NCI-H146 treated with DMSO at 0.1 percent for 48 hours (cell line): ENCODE data around the gene AATK.
"Not testable (repeated sequence)": the region's sequence is repeated elsewhere in the genome, so short reads cannot be mapped to it uniquely, and the experiment has no call there.

Source experiments
- DNase-seq: peaks from one replicate; lab custom pipeline; 2025; ENCODE audit not compliant: unreplicated experiment; lab: John Stamatoyannopoulos, UW

AATK gene

GRCh38 chr17:81093619-81094508 is 72.2 kb downstream of the AATK start:
- no peak for DNase-seq

GRCh38 chr17:81092518-81093095 is 73.4 kb downstream of the AATK start:
- no peak for DNase-seq

DNA sequence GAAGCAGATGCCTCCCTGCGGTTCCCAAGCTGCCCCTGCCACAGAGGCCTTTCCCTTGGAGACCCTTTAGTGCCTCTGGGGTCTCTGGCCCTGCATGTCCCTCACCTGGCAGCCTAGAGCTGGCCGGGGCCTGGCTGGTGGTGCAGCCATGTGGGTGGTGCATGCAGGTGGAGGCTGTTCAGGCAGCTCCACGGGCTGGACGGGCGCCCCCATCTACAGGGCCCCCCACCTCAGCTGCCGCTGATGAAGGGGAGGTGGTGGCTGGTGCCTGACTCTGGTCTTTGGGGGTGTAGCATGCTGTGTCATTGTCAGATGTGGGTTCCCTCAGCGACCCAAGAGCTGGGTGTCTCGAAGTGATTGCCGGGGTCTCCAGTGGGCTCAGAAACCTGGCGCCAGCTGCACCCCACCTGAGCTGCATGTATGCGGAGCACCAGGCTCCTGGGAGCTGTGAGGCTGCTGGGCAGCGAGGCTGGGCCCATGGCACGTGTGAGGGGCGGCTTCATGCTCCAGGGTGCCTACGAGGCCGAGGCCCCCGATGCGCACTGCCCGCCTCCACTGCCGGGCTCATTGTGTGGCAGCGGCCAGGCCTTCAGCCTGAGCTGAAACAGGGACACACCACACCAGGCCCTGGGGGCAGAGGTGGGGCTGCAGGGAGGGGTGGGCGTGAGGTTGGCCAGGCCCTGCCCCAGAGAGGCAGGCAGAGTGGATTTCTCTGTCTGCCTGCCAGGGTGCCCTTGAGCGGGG is 74.1 kb downstream of the AATK start:
- no peak for DNase-seq

GRCh38 chr17:81091154-81091553 is 74.9 kb downstream of the AATK start:
- no peak for DNase-seq

DNA sequence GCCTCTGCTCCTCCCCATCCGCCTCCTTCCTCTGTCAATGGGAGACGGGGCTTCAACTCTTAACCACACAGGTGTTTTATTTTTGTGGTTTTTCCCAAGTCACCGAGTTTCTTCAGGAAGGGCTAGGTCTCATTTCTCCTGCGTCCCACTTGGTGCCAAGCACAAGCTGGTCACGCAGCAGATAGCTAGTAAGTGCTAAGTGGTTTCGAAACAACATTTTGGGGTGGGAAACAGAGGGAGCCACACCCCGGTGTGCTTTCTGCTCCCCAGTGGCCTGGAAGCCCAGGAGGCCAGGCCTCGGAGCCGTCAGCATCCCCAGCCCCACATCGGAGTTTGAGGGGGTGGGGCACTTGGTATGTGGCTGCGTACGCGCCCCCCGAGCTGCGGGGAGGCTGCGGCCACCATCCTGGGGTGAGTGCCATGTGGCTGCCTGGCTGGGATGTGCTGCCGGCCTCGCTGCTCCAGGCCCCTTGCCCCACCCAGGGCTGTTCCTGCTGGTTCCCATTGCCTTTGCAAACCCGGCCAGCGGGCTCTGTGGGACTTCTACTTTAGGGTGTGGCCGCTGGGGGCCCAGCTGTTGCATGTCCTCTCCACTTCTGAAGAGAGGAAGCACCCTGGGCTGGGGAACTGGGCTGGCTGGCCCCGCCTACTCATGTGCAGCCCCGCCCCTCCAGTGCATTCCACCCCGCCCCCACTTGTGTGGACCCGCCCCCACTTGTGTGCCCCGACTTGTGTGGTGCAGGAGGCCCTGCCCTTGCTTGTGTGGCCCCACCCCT is 75.5 kb downstream of the AATK start:
- no peak for DNase-seq

DNA sequence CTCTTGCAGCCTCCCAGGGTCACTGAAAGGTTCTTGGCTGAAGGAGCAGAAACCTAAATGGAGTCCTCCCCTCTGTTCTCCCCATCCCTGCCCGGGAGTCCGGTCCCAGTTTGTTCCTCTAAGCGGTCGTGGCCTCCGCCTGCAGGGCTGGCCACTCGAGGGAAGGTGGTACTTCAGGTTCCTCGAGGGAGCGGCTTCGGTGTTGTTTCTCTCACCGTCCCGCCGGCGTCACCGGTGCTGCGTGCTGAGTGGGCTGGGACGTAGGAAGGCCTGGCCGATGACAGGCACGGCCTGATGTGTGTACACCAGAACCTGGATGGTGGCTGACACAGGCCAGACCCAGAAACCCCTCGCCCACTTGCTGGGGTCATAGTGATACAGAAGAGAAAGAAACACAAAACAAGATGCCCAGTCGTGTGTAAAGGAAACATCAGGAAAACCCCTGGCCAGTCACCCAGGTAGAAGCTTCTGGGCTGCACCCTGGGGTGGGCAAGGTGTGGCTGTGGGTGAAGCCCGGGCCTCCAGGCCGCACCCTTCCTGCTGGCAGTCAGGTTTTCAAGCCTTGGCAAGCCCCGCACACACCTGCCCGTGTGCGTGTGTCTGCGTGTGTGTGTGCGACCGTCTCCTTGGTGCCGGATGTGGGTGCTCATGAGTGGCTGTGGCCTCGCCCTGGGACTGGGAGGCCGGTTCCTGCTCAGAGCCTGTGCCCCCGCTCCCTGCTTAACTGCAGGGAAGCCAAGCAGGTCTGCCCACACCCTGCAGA is 79.1 kb downstream of the AATK start:
- DNase-seq = no peak

DNA sequence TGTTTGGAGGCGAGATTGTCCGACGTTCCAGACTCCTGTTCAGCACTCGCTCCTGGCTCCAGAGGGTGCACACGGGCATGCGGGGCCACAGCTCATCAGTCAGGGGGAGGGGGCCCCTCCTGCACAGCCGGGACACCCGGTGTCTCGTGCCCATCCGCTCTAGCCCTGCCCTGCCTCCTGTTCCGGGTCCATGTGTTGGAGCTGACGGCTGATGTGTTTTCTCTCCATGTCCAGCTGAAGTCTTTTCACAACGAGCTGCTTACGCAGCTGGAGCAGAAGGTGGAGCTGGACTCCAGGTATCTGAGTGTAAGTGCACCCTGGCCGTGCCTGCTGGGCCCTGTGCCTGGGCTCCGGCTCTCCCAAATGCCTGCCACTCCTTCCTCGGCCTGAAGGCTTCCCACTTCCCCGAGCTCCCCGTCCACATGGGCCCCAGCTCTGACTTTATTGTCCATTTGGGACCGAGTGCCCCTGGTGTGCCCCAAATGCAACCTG is 80.6 kb downstream of the AATK start:
- no peak for DNase-seq

- no peak for DNase-seq
Observed at GRCh38 chr17:81084680-81085419, 81.2 kb downstream of the AATK start.

- DNase-seq = no peak
Observed at GRCh38 chr17:81083125-81083765, 82.8 kb downstream of the AATK start.

DNA sequence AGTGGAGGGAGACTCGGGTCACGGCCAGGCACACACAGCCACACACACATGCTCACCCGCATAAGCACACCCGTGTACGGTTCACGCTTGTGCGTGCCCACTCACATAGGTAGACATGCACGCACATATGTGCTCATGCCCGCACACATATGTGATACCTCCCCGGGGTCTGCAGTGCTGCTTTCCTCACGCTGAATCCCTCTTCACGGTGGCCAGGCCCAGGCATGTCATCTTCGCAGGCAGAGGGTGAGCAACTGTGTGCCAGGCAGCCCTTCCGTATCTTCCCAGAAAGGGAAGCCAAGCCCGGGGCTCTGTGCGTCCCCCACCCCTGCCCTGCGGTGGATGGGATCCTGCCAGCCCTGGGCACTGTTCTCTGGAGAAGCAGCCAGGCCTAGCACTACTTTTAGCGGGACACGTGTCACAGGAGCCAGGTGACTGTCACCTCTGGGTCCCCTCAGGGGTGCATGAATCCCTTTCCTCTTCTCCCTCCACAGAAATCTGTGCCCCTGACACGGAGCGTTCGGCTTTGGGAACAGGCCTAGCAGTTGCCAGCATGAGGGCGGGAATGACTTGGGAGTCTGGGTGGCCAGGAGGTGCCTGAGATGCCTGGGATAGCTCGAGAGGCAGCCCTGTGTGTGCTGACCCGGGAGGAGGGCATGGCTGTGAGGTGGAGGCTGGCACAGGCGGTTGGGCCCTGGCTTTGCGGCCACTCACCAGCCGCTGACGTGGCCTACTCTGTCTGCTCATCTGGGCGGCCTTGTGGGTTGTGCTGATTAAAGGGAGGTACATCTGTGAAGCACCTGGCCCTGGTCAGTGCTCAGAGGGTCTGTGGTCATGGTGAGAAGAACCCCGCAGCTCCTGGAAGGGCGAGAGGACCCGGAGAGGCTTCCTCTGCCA is 83.6 kb downstream of the AATK start:
- DNase-seq = no peak

- no peak for DNase-seq
Observed at GRCh38 chr17:81081222-81082176, 84.5 kb downstream of the AATK start.

DNA sequence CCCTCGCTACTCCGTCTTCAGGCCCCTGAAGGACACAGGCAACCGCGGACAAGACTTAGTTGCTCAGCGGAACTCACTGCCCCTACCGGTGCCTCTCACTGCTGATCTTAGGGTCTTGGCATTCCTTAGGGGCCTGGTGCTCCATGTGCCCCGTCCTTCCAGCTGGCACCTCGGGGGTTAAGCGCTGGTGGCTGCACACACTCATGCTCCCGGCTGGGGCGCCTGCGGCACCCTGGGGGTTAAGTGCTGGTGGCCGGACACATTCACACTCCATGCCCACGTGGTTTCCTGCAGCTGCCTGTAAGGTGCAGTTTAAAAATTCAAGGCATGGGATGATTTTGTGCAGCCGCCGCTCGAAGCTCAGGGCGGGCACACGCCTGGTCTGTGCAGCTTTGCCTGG is 86.0 kb downstream of the AATK start:
- DNase-seq = no peak

DNA sequence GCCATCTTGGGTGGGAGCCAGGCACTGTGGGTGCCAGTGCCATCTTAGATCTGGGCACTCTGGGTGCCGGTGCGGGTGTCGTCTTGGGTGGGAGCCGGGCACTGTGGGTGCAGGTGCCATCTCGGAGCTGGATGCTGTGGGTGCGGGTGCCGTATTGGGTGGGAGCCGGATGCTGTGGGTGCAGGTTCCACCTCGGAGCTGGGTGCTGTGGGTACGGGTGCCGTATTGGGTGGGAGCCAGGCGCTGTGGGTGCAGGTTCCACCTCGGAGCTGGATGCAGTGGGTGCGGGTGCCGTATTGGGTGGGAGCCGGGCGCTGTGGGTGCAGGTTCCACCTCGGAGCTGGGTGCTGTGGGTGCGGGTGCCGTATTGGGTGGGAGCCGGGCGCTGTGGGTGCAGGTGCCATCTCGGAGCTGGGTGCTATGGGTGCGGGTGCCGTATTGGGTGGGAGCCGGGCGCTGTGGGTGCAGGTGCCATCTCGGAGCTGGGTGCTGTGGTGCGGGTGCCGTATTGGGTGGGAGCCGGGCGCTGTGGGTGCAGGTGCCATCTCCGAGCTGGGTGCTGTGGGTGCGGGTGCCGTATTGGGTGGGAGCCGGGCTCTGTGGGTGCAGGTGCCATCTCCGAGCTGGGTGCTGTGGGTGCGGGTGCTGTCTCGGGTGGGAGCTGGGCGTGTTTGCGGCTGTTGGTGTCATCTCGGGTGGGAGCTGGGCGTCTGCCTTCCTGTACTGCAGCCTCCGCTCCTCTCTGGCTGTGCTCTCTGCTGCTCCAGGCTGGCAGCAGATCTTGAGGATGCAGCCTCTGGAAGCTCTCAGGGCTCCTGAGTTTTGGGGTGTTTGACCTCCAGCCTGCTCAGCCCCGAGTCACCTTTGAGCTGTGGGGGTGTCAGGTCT is 87.8 kb downstream of the AATK start:
- not testable (repeated sequence) for DNase-seq

- no peak for DNase-seq
Observed at GRCh38 chr17:81076141-81076679, 89.8 kb downstream of the AATK start.

- no peak for DNase-seq
Observed at GRCh38 chr17:81075307-81075706, 90.7 kb downstream of the AATK start.

GRCh38 chr17:81074875-81075274 is 91.1 kb downstream of the AATK start:
- no peak for DNase-seq
